Activated CD4-positive, alpha-beta T cell treated with anti-CD3 and anti-CD28 coated beads for 4 hours (primary cell): ENCODE results near the gene TM4SF18.
"Not testable (repeated sequence)": the region's sequence is repeated elsewhere in the genome, so short reads cannot be mapped to it uniquely, and the experiment has no call there.

Source experiments
- DNase-seq, 2 donors: peaks; one replicate each; pipeline ENCODE4 v3.0.0-alpha.2; 2020

The TM4SF18 gene, protein sequence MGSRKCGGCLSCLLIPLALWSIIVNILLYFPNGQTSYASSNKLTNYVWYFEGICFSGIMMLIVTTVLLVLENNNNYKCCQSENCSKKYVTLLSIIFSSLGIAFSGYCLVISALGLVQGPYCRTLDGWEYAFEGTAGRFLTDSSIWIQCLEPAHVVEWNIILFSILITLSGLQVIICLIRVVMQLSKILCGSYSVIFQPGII

DNA sequence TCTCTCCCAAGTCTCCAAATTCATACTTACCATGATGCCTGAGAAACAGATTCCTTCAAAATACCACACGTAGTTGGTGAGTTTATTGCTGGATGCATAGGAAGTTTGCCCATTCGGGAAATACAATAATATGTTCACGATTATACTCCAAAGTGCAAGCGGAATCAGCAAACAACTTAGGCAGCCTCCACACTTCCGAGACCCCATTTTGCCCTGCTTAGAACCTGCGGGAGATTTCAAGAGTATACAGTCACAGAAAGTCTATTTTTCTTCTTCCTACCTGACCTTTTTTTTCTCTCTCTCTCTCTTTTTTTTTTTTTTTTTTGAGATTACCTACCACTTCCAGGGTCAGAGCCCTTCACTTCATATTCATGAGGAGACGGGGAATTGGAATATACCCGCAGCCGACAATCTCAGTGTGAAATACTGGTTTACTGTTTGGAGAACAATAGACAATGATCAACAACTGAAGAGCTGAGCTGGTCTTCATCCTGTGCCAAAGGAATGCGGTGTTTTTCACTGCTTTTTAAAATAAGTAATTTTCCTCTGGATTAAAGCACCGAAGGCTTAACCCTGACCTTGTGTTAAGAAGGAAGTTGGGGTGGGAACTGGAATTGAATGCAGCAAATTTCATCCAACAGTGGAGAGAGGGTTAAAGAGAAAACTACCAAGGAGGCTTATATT lies at the start of gene TM4SF18:
TSS of gene TM4SF18 (minus strand) at position 461 of the 684 bp plus-strand sequence. CDS start at position 207, 254 bp downstream.
- DNase-seq, result no peak

GRCh38 chr3:149382518-149382917 lies 49.1 kb upstream of the TM4SF18 start:
- DNase-seq, result no peak

DNA sequence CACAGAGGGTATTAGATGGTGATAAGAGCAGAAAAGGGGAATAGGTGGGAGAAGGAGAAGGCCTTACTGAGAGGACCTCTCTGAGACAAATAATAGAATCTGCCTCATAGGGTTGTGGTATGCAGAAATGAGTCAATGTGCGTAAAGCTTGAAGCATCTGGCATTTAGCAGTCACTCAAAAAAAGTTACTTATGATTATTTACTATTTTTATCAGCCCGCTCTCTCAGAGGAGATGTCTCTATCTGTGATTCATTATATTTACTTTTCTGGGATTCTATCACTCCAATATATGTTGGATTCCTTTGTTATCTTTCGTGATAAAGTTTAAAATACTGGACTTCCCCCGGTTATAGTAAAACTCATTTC lies 48.6 kb upstream of the TM4SF18 start:
- no peak for DNase-seq

GRCh38 chr3:149381173-149382100 lies 48.0 kb upstream of the TM4SF18 start:
- no peak for DNase-seq

- DNase-seq, result not testable (repeated sequence)
Observed at GRCh38 chr3:149380220-149380619, 46.8 kb upstream of the TM4SF18 start.

GRCh38 chr3:149378478-149379309 lies 45.3 kb upstream of the TM4SF18 start:
- DNase-seq, result no peak

- no peak for DNase-seq
Observed at GRCh38 chr3:149377408-149378364, 44.2 kb upstream of the TM4SF18 start, which contains the start of gene TM4SF1. Gene TM4SF1, minus strand, starts transcription at chr3:149377649. Its CDS starts 102 bp downstream, at chr3:149377547.

DNA sequence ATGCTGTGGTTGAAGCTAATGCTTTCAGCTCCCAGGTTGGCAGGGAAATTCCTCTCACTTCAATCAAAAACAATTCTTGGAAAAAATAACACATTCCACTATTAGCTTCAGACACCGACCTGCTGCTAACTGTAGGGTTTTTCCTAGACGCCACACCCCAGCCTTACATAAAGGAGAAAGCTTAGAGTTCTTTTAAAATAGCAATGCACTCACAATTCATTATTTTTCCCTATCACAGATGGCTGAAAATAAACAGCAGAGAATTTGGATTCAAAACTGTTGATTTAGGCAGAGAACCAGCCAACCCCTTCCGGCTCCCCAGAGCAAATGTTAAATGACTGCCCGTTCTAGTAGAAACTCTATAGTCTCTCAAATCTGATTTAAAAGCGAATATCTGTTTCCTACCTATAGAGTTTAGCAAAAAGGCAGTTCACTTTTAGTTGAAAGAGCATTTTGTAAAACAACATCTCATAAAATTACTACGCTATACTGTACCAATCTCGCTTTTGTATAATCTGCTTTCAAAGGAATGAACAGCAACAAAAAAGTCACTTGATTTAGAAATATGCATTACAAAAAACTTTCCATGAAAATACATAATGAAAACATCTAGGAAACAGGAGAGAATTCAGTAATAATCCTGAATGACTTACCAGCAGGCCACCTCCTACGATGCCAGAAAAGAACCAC lies 43.4 kb upstream of the TM4SF18 start:
- no peak for DNase-seq

- no peak for DNase-seq
Observed at GRCh38 chr3:149375501-149376196, 42.2 kb upstream of the TM4SF18 start.

- DNase-seq, result no peak
Observed at GRCh38 chr3:149374793-149375500, 41.5 kb upstream of the TM4SF18 start.

DNA sequence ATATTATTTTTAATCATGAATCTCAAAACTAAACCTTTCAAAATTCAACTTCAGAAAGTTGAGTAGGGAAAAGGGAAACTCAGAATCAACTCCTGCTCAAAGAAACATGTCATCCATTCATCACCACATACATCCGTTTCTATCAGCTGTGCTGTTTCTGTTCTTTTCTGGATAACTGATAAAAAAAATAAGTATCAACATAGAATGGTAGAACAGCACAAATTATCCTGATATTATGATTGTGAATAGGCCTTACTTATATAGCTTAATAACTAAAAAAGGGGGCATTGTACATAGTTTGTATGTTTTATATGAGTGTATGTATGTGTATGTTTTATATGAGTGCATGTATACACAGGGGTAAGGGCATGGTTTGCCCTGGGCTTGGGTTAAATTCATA lies 41.0 kb upstream of the TM4SF18 start:
- DNase-seq, result no peak

GRCh38 chr3:149373235-149374125 lies 40.0 kb upstream of the TM4SF18 start:
- no peak for DNase-seq

GRCh38 chr3:149371723-149372114 lies 38.3 kb upstream of the TM4SF18 start:
- DNase-seq, result no peak

- no peak for DNase-seq
Observed at GRCh38 chr3:149371001-149371722, 37.7 kb upstream of the TM4SF18 start.

DNA sequence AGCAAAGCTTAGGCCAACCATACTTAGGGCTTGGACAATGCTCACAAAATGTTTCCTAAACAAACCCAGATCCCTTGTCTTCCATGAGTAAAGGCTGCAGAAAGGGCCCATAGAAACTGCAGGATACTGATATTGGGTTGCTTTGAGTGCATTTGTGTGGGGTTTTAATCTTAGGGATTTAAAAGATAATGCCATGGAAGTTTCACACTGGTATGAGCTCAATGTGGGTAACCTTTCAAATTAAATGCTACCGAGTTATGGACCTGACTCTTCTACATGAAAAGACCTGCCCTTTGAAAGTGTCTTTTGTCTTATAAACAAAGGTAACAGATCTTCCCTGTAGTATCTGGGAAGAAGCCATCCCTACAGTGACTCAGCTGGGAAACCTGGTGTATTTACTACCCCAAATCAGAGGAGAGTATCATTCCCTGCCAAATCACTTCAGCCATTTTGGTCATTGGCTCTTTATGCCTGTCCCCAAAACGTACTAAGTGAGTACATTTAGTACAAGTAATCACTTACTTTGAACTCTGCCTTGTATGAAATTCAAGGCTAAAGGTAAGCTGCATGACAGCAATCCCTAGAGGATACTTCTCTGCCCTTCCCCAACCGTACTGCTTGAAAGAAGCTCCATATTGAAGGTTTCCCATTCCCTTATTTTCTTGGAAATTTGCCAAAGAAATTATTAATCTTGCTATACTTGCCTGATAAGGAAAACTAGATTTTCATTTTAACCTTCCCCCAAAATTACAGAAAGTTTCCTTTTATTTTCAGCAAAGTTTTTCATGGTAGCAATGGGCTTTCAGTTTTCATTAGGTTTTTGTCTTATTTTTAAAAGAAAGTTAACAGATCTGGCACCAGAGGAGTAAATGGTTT lies 36.8 kb upstream of the TM4SF18 start:
- no peak for DNase-seq

DNA sequence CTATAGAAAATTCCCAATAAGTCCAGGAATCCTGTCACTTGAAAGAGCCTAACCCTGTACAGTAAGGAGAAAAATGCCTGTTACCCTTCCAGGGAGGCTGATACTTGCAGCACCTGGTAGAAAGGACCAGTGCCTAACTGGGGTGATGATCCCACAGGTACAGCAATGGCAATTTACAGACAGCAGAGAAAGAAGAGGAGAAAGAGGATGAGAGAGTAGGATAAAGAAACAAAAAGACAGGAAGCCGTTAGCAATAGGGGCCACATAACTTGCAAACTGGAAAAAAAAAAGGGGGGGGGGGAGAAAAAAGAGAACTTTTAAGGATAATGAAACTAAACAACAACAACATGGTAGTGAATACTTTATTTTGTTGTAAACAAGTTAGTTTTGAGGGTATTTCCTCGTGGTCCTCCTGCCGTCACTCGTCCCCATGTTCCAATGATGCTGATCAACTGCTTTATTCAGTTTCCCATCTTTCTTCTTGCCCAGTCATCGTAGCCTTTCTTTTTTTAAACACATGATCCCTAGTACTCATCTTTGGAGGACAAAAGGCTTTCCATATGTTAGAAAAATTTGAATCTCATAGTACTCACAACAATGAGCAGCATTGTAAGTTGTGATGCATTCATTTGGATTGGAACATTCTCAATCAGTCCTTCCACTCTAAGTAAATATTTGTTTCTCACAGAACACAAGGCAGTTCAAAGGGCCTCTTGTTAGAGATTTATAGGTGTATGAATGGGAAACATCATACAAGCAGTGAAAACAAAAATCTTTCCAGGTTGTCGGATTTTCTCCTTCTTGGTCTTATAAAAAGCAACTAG lies 35.5 kb upstream of the TM4SF18 start:
- no peak for DNase-seq
